HG03159 (cell line): Measurements from ENCODE around the gene SLC38A6.
A peak's percentile ranks its signal among the peaks of the same experiment; 100 is the strongest.

Source experiments
- ATAC-seq: cut with Tn5 transposase; IDR thresholded peaks from one replicate; pipeline ENCODE4 v1.9.1; 2021; ENCODE audit warnings: mild to moderate bottlenecking, moderate library complexity; ENCODE audit not compliant: unreplicated experiment

Gene SLC38A6

GRCh38 chr14:60980811-60981632 lies at the start of gene SLC38A6, which contains the start of gene TRMT5:
Gene SLC38A6 (plus strand): TSS chr14:60981245. CDS start chr14:60981278, 33 bp downstream.
Gene TRMT5 (minus strand): TSS chr14:60981079. CDS start chr14:60980973, 106 bp downstream.
- peak; percentile 84 for ATAC-seq

GRCh38 chr14:60933920-60934655 lies 47.0 kb upstream of the SLC38A6 start:
- ATAC-seq: no peak

DNA sequence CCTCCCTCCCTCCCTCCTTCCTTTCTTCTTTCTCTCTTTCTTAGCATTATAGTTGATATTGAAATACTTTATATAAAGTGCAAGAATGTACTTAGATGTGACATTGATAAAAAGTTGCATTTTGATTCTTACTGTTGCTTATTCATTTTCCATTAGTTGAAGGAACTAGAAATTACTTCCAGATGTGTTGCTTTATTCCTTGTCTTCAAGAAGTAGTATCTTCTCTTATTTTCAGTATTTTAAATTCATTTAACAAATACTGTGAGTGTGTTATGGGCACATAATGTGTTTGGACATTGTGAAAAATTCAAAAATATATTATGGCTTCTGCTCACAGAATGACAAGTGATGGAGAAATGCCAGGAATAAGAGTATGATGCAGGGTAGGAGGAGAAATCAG lies 45.7 kb upstream of the SLC38A6 start:
- ATAC-seq: no peak

GRCh38 chr14:60943637-60944032 lies 37.4 kb upstream of the SLC38A6 start:
- no peak for ATAC-seq

DNA sequence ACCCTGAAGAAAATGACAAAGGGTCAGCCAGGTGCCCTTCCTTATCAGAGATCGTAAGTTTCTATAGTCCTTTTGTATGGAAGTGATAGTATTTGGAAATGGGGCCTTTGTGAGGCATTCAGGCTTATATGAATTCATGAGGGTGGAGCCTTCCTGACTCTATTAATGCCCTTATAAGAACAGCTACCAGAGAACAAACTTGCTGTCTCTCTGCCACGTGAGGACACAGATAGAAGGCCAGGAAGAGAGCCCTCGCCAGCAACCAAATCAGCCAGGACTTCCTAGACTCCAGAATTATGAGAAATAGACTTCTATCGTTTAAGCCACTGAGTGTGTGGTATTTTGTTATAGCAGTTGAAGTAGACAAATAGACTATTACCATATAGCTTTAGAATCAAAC lies 36.8 kb upstream of the SLC38A6 start:
- no peak for ATAC-seq

GRCh38 chr14:60945984-60946383 lies 35.1 kb upstream of the SLC38A6 start:
- no peak for ATAC-seq

- no peak for ATAC-seq
These were observed 34.3 kb upstream of the SLC38A6 start for GRCh38 chr14:60946773-60947172.

DNA sequence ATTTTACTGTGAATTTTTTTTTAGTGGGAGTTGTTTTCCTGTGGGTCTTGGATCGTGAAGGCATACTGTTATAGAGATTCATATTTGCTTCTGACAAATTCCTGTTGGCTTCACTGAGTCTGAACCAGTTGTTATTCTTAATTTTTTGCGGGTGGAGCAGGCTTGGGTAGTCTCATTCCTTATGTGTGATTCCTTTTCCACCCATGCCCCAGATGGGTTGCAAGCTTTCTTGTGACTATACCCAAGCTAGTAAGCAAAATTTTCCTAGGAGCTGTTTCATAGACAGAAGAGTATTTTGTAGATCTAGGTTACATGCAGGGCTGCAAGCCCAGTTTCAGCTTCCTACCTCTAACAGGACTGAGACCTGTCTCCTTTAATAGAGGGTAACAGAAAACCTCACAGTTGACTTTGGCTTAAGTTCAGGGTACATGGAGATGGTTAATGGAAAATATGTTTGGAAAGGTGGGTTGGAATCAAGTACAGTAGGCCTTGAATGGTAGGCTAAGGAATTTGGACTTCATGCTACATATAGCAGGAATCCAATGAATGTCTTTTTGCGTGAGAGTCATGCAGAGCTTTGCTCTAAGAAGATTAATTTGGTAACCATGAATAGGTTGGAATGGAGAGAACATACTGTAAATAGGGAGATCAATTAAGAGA lies 29.1 kb upstream of the SLC38A6 start:
- no peak for ATAC-seq

DNA sequence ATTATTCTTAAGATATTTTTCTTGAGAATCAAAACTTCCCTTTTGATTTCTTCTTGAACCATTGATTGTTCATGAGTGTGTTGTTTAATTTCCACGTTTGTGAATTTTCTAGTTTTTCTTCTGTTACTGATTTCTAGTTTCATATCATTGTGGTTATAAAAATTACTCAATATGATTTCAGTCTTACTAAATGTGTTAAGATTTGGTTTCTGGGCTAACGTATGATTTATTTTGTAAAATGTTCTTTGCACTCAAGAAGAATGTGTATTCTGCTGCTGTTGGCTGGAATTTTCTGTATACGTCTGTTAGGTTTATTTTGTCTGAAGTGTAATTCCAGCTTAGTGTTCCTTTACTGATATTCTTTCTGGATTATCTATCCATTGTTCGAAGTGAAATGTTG lies 24.8 kb upstream of the SLC38A6 start:
- no peak for ATAC-seq

- ATAC-seq: no peak
These were observed 24.4 kb upstream of the SLC38A6 start for GRCh38 chr14:60956632-60957031.

DNA sequence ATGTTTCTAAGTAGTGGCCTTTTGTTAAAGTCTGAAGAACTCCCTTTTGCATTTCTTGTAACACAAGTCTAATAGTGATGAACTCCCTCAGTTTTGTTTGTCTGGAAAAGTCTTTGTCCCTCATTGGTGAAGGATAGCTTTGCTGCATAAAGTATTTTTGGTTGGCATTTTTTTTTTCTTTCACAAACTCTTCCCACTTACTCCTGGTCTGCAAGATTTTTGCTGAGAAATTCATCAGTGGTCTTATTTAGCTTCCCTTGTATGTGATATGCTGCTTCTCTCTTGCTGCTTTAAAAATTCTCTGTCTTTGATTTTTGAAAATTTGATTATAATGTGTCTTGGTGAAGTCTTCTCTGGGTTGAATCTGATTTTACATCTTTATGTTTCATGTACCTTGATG lies 22.9 kb upstream of the SLC38A6 start:
- ATAC-seq: no peak

DNA sequence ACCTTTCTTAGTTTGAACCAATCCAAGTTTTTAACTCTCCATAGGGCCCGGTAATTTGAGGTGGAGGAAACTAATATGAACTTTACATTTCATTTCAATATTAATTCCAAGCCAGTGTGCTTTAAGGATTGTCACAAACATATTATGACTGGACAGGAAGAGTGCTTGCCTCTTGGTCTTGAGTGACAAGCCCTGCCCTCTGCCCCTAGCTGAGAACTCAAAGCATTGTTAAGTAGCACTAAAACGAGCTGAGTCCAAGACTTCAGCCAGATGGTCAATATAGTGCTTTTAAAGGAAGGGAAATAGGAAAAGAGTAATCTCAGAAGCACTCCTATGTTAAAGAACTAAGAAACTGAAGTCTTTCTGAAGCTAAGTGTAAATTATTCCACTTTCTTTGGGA lies 17.3 kb upstream of the SLC38A6 start:
- no peak for ATAC-seq

DNA sequence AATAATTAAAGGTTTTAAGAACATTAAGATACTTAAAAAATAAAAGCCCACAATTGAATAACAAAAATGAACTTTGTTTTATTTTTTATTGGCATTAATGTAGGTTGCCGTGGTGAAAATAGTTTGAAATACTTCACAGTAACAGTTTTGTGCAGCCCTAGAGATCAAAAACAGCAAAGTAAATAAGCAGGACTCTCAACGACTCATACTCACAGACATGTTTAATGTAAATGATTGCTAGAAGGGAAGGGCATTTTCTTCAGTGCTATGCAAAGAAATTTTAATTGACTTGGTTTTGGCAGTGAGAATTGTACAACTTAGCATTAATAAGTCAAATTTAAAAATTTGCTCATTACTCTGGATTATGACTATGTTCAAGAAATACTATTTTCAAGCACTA lies 16.1 kb upstream of the SLC38A6 start:
- ATAC-seq: no peak

DNA sequence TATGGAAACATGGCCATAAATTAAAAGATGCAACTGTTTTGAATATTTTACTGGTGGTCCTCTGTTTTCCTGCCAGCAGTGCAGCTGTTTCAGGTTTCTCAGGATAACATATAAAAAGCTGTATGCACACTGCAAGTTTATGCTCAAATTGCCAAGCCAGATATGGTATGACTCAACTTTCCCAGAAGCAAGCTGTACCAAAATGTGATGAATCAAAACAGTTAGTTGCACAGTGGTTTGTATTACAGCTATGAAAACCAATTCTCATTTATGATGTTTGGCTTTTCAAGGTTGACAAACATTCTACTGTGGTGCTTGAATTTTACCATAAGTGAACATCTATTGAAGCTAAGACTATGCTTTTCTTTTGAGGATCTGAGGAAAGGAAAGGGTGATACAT lies 15.6 kb upstream of the SLC38A6 start:
- ATAC-seq: no peak

GRCh38 chr14:60968099-60968498 lies 12.9 kb upstream of the SLC38A6 start:
- no peak for ATAC-seq

GRCh38 chr14:60968671-60969070 lies 12.4 kb upstream of the SLC38A6 start:
- ATAC-seq: no peak

DNA sequence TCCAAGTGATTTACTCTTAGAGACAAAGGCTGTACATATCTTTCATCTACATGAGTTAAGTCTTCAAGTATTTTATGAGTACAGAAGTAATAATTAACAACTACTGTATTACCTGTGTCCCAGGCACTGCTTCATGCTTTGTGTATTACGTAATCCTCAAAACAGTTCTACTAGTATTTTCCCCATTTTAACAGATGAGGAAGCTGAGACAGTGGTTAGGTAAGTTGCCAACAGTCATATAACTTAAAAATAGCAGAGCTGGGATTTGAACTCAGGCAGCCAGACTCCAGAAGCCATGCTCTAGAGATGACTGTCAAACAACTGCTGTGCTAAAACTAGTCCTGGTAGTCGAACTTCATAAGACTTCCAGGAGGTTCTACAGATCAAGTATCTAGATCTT lies 10.9 kb upstream of the SLC38A6 start:
- no peak for ATAC-seq

- ATAC-seq: no peak
These were observed 9.8 kb upstream of the SLC38A6 start for GRCh38 chr14:60971271-60971670.

DNA sequence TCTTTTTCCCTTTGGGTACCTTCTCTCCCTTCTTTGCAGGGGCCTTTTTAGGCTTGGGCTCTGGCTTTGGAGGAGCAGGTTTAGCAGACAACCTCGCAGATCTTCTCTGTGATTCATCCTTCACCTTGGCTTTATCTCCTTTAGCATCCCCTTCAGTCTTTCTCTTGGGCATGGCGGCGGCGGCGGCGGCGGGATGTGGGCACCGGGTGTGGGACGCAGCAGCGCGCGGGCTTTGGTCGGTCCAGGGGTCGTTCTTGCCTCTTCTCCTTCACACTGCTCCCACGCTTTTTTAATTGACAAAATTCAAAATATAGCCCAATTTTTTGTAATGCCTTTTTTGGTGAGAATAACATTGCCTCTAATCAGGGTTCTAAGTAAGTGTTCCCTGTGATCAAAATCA lies 8.8 kb upstream of the SLC38A6 start:
- ATAC-seq: no peak

DNA sequence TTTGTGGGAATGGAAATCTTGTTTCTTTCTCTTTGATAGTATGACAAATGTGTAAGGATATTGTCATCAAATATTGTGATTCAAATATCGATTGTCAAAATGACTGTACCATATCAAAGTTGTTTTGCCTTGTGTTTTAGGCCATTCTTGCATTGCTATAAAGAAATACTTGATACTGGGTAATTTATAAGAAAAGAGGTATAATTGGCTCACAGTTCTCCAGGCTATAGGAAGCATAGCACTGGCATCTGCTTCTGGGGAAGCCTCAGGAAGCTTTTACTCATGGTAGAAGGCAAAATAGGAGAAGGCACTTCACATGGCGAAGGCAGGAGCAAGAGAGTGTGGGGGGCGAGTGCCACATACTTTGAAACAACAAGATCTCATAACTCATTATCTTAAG lies 8.0 kb upstream of the SLC38A6 start:
- no peak for ATAC-seq

DNA sequence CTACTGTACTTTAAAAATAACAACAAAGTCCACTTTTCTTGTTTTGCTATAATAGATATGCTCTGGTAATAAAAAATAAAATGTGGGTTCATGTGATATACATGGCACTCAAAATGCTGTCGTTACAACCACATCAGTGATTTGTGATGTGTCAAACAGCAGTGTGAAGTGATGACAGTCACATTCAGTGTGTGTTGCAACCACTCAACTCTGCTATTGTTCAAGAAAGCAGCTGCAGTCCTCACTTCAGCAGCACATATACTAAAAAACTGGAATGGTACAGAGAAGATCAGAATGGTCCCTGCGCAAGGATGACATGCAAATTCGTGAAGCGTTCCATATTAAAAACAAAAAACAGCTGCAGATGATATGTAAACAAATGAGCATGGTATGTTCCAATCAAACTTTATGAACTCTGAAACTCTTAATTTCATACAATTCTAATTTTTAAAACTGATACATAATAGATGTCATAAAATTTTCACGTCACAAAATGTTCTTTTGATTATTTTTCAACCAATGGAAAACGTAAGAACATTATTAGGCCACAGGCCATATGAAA lies 6.9 kb upstream of the SLC38A6 start:
- no peak for ATAC-seq
